IPS DF 4.7 (cell line): ENCODE results near the gene TMEM51.
A peak's percentile ranks its signal among the peaks of the same experiment; 100 is the strongest.

Experiments
- DNase-seq: peaks from one replicate; pipeline ENCODE4 v3.0.0-alpha.2; 2013; ENCODE audit warnings: low spot score; ENCODE audit errors: extremely low read depth

TMEM51 gene

GRCh38 chr1:15244813-15245212 is 91.3 kb downstream of the TMEM51 start:
- peak; percentile 28 for DNase-seq

- no peak for DNase-seq
These were observed 92.2 kb downstream of the TMEM51 start for GRCh38 chr1:15245593-15246360.

- DNase-seq: no peak
These were observed 93.5 kb downstream of the TMEM51 start, which contains the start of gene FHAD1 for GRCh38 chr1:15246960-15247614. TSS of gene FHAD1 (plus strand) at chr1:15247223. CDS start at chr1:15251785, 4,562 bp downstream.

- DNase-seq: no peak
These were observed 94.7 kb downstream of the TMEM51 start for GRCh38 chr1:15248216-15248615.

- no peak for DNase-seq
These were observed 95.5 kb downstream of the TMEM51 start for GRCh38 chr1:15249081-15249480.

GRCh38 chr1:15251857-15252835 is 98.6 kb downstream of the TMEM51 start:
- DNase-seq: no peak

GRCh38 chr1:15254559-15254958 is 101.0 kb downstream of the TMEM51 start:
- DNase-seq: no peak

- DNase-seq: no peak
These were observed 102.1 kb downstream of the TMEM51 start for GRCh38 chr1:15255582-15256149.

GRCh38 chr1:15256584-15256983 is 103.0 kb downstream of the TMEM51 start:
- no peak for DNase-seq

- DNase-seq: no peak
These were observed 103.8 kb downstream of the TMEM51 start for GRCh38 chr1:15257309-15257708.

- no peak for DNase-seq
These were observed 105.5 kb downstream of the TMEM51 start for GRCh38 chr1:15258833-15259621.

GRCh38 chr1:15259622-15260007 is 106.1 kb downstream of the TMEM51 start:
- no peak for DNase-seq

GRCh38 chr1:15260418-15261154 is 107.0 kb downstream of the TMEM51 start:
- DNase-seq: no peak

GRCh38 chr1:15261155-15262002 is 107.8 kb downstream of the TMEM51 start:
- DNase-seq: no peak

- no peak for DNase-seq
These were observed 108.4 kb downstream of the TMEM51 start for GRCh38 chr1:15262003-15262377.

- DNase-seq: no peak
These were observed 109.2 kb downstream of the TMEM51 start for GRCh38 chr1:15262706-15263105.

GRCh38 chr1:15264769-15265168 is 111.2 kb downstream of the TMEM51 start:
- DNase-seq: no peak
